Measurements from ENCODE around the gene SH3BP5L. TPM values are rescaled to one million over a fixed set of nuclear protein-coding genes. Genes with fewer than 3 reads are reported as not detected.

The SH3BP5L gene
- total and polyA plus RNA-seq, 2 of the 13 experiments (the other 11 are each of a cell fraction or from before 2014, with no cell fraction given), result 10.3 to 14.9 TPM

DNA sequence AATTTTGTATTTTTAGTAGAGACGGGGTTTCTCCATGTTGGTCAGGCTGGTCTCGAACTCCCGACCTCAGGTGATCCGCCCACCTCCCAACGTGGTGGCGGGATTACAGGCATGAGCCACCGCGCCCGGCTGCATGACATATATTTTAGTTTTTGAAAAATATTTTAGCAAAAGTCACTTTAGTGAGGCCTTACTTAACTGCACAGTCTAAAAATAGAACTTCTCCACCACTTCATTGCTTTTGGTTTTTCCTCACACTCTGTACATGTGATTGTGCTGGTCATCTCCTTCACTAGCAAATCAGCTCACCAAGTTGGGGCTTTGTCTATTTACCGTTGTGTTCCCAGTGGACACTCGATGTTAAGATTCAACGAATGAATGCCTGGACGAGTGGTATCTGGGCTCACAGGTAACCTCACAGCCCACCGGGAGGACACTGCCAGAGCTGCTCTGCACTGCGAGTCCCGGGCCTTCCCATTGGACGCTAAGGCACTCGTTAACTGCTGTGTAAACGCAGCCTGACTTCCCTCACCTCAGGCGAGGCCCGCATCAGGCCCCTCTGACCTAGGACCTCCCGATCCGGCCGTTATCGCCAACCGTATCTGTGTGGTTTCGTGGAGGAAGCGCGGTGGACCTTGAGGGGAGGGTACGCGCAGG is 47.2 kb upstream of the SH3BP5L start (continued):
- TF ChIP-seq ZSCAN31 (CRISPR knock-in tag; IDR thresholded peaks at IDR 0.05; ENCODE audit: low read depth) (no peak; the same call in 1 of the 2 replicates), ZEB1 (IDR thresholded peaks at IDR 0.05; ENCODE audit: insufficient replicate concordance, low read depth) (peak; percentile 58), MBD4 (IDR thresholded peaks at IDR 0.05; ENCODE audit: borderline replicate concordance, low read length) (no peak), FOXK2 (IDR thresholded peaks at IDR 0.05) (no peak), NCOA2 (CRISPR knock-in tag; IDR thresholded peaks at IDR 0.05) (no peak), NFYB (CRISPR knock-in tag; IDR thresholded peaks at IDR 0.05) (peak; percentile 72), HNRNPL (IDR thresholded peaks at IDR 0.05; ENCODE audit: low read depth, low read length) (no peak), MED8 (CRISPR knock-in tag; IDR thresholded peaks at IDR 0.05; ENCODE audit: insufficient replicate concordance) (no peak), XBP1 (CRISPR knock-in tag; IDR thresholded peaks at IDR 0.05) (no peak), HIVEP1 (CRISPR knock-in tag; IDR thresholded peaks at IDR 0.05) (no peak), NRL (CRISPR knock-in tag; IDR thresholded peaks at IDR 0.05; ENCODE audit: borderline replicate concordance) (no peak), TARDBP (CRISPR knock-in tag; IDR thresholded peaks at IDR 0.05) (no peak), GZF1 (CRISPR knock-in tag; IDR thresholded peaks at IDR 0.05) (no peak), ZNF367 (CRISPR knock-in tag; IDR thresholded peaks at IDR 0.05; ENCODE audit: borderline replicate concordance) (no peak), ZNF543 (CRISPR knock-in tag; IDR thresholded peaks at IDR 0.05) (no peak), NFE2 (CRISPR knock-in tag; IDR thresholded peaks at IDR 0.05) (no peak), MAFF (IDR thresholded peaks at IDR 0.05; ENCODE audit: low read depth, low read length) (no peak), ZNF549 (CRISPR knock-in tag; IDR thresholded peaks at IDR 0.05) (no peak), ZFP62 (CRISPR knock-in tag; IDR thresholded peaks at IDR 0.05) (no peak), PAX8 (CRISPR knock-in tag; IDR thresholded peaks at IDR 0.05; ENCODE audit: borderline replicate concordance) (no peak; the same call in 1 of the 2 replicates), IKZF4 (CRISPR knock-in tag; IDR thresholded peaks at IDR 0.05; ENCODE audit: borderline replicate concordance, low read depth, not compliant biosample characterization) (peak; percentile 50), RELA (CRISPR knock-in tag; IDR thresholded peaks at IDR 0.05) (no peak), SALL1 (CRISPR knock-in tag; IDR thresholded peaks at IDR 0.05) (no peak)
- TF ChIP-seq, protein P1, sequence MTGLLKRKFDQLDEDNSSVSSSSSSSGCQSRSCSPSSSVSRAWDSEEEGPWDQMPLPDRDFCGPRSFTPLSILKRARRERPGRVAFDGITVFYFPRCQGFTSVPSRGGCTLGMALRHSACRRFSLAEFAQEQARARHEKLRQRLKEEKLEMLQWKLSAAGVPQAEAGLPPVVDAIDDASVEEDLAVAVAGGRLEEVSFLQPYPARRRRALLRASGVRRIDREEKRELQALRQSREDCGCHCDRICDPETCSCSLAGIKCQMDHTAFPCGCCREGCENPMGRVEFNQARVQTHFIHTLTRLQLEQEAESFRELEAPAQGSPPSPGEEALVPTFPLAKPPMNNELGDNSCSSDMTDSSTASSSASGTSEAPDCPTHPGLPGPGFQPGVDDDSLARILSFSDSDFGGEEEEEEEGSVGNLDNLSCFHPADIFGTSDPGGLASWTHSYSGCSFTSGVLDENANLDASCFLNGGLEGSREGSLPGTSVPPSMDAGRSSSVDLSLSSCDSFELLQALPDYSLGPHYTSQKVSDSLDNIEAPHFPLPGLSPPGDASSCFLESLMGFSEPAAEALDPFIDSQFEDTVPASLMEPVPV (CRISPR knock-in tag; IDR thresholded peaks at IDR 0.05), result no peak
- TF ChIP-seq, protein P2, sequence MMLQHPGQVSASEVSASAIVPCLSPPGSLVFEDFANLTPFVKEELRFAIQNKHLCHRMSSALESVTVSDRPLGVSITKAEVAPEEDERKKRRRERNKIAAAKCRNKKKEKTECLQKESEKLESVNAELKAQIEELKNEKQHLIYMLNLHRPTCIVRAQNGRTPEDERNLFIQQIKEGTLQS (CRISPR knock-in tag; IDR thresholded peaks at IDR 0.05), result no peak
- TF ChIP-seq, protein P3, sequence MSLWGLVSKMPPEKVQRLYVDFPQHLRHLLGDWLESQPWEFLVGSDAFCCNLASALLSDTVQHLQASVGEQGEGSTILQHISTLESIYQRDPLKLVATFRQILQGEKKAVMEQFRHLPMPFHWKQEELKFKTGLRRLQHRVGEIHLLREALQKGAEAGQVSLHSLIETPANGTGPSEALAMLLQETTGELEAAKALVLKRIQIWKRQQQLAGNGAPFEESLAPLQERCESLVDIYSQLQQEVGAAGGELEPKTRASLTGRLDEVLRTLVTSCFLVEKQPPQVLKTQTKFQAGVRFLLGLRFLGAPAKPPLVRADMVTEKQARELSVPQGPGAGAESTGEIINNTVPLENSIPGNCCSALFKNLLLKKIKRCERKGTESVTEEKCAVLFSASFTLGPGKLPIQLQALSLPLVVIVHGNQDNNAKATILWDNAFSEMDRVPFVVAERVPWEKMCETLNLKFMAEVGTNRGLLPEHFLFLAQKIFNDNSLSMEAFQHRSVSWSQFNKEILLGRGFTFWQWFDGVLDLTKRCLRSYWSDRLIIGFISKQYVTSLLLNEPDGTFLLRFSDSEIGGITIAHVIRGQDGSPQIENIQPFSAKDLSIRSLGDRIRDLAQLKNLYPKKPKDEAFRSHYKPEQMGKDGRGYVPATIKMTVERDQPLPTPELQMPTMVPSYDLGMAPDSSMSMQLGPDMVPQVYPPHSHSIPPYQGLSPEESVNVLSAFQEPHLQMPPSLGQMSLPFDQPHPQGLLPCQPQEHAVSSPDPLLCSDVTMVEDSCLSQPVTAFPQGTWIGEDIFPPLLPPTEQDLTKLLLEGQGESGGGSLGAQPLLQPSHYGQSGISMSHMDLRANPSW (CRISPR knock-in tag; IDR thresholded peaks at IDR 0.05; ENCODE audit: borderline replicate concordance), result no peak
- TF ChIP-seq, protein P4, sequence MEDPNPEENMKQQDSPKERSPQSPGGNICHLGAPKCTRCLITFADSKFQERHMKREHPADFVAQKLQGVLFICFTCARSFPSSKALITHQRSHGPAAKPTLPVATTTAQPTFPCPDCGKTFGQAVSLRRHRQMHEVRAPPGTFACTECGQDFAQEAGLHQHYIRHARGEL (CRISPR knock-in tag; IDR thresholded peaks at IDR 0.05), result no peak
- TF ChIP-seq, protein P5, sequence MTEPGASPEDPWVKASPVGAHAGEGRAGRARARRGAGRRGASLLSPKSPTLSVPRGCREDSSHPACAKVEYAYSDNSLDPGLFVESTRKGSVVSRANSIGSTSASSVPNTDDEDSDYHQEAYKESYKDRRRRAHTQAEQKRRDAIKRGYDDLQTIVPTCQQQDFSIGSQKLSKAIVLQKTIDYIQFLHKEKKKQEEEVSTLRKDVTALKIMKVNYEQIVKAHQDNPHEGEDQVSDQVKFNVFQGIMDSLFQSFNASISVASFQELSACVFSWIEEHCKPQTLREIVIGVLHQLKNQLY (CRISPR knock-in tag; IDR thresholded peaks at IDR 0.05), result no peak
